Astrocyte (in vitro differentiated cells and primary cell): ENCODE data around the gene CACNA1C.

Experiments
- CTCF ChIP-seq: IDR thresholded peaks from 2 replicates; pipeline ENCODE4 v1.5.1; 2011; ENCODE audit warnings: low read depth, mild to moderate bottlenecking, inconsistent platforms, low read length, moderate library complexity; ENCODE audit not compliant: insufficient read depth
- EZH2 ChIP-seq: IDR thresholded peaks from 2 replicates; pipeline ENCODE4 v1.6.1; 2012; ENCODE audit warnings: mild to moderate bottlenecking, low read length, inconsistent platforms; ENCODE audit not compliant: insufficient read depth

- TF ChIP-seq CTCF (no peak), EZH2 (no peak)
These were observed 302.4 kb downstream of the CACNA1C start for GRCh38 chr12:2355198-2355597.
